Esophagus muscularis mucosa (tissue), 4 donors: ENCODE measurements around the gene DNAH2. TPM values are rescaled to one million over a fixed set of nuclear protein-coding genes. Genes with fewer than 3 reads are reported as not detected.

Experiments
- DNase-seq: peaks from one replicate; pipeline ENCODE4 v3.0.0-alpha.2; 2017; ENCODE audit errors: extremely low spot score
- H3K27ac ChIP-seq, 4 donors: fragments of 200-600 bp; sonication (generic); replicated peaks in 1 of 4; 1 replicate in 3 of 4; 2 replicates in 1 of 4; pipeline ENCODE4 v1.5.1; 2016 to 2019; ENCODE audit warnings: mild to moderate bottlenecking in 1 of 4
- H3K27me3 ChIP-seq, 4 donors: fragments of 200-600 bp; sonication (generic); one replicate each; pipeline versions ENCODE4 v1.5.1 to v1.6.0; 2016 to 2019
- H3K36me3 ChIP-seq, 4 donors: fragments of 200-600 bp; sonication (generic); one replicate each; pipeline ENCODE4 v1.5.1; 2016 to 2019
- H3K4me1 ChIP-seq, 4 donors: fragments of 200-600 bp; sonication (generic); one replicate each; pipeline ENCODE4 v1.5.1; 2016 to 2019
- H3K4me3 ChIP-seq, 4 donors: fragments of 200-600 bp; sonication (generic); 1 replicate in 2 of 4; 2 replicates in 2 of 4; pipeline ENCODE4 v1.5.1; 2016 to 2019; ENCODE audit warnings: mild to moderate bottlenecking in 4 of 4, moderate library complexity in 1 of 4
- H3K9me3 ChIP-seq, 4 donors: fragments of 200-600 bp; sonication (generic); 1 replicate in 3 of 4; 2 replicates in 1 of 4; pipeline ENCODE4 v1.5.1; 2016 to 2019
- EP300 ChIP-seq: sonication (generic); formaldehyde crosslinking; IDR thresholded peaks from one replicate; pipeline ENCODE4 v1.6.1; 2017; ENCODE audit warnings: antibody characterized with exemption
- POLR2A ChIP-seq: fragments of 450-650 bp; IDR thresholded peaks from one replicate; pipeline ENCODE4 v1.6.1; 2017; ENCODE audit warnings: antibody characterized with exemption, moderate library complexity, mild to moderate bottlenecking, low read depth
- POLR2AphosphoS5 ChIP-seq, 2 donors: sonication (generic); formaldehyde crosslinking; IDR thresholded peaks; one replicate each; pipeline ENCODE4 v1.6.1; 2017; ENCODE audit warnings: antibody characterized with exemption in 2 of 2
- WGBS: methylation state at CpG from one replicate; pipeline ENCODE4 v1.1.5; 2018; 5-methylcytosine and 5-hydroxymethylcytosine counted together
- intact Hi-C: fragments of 100-400 bp; cut with DNase I; formaldehyde crosslinking; loops from one replicate; pipeline ENCODE4 v1.15.1; 2023
- total RNA-seq, 4 donors: library from RNA; depleted of rRNA; stranded (reverse); fragments of >200 nt; gene quantifications; one replicate each; pipeline versions ENCODE4 v1.1.0 to v1.2.1, GENCODE V29; 2016
- TF ChIP-seq, protein P1 (sequence below), 3 experiments: fragments of 200-600 bp in 2 of 3; fragments of 450-650 bp in 1 of 3; sonication (generic) in 2 of 3; IDR thresholded peaks; one replicate each; pipeline ENCODE4 v1.5.1; 2017 to 2019; ENCODE audit warnings: antibody characterized with exemption in 3 of 3, mild to moderate bottlenecking in 2 of 3, moderate library complexity in 1 of 3

Gene DNAH2
- total RNA-seq, 4 donors from 2014 or later, result under 0.01 to 0.17 (median 0.06) TPM

DNA sequence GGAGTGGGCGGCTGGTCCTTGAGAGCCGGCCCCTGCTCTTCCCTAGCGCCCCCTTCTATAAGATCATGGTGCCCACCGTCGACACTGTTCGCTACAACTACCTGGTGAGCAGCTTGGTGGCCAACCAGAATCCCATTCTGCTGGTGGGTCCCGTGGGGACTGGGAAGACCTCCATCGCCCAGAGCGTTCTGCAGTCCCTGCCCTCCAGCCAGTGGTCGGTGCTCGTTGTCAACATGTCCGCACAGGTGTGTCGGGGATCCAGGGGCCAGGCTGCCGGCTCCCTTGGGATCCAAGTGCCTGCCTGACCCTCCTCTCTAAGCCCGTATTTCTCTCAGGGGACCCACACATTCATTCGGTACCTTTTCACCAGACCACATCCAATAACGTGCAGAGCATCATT is 75.1 kb downstream of the DNAH2 start:
- no peaks in the 10 kb centered on the region for H3K36me3 ChIP-seq
- TF ChIP-seq, protein P1, sequence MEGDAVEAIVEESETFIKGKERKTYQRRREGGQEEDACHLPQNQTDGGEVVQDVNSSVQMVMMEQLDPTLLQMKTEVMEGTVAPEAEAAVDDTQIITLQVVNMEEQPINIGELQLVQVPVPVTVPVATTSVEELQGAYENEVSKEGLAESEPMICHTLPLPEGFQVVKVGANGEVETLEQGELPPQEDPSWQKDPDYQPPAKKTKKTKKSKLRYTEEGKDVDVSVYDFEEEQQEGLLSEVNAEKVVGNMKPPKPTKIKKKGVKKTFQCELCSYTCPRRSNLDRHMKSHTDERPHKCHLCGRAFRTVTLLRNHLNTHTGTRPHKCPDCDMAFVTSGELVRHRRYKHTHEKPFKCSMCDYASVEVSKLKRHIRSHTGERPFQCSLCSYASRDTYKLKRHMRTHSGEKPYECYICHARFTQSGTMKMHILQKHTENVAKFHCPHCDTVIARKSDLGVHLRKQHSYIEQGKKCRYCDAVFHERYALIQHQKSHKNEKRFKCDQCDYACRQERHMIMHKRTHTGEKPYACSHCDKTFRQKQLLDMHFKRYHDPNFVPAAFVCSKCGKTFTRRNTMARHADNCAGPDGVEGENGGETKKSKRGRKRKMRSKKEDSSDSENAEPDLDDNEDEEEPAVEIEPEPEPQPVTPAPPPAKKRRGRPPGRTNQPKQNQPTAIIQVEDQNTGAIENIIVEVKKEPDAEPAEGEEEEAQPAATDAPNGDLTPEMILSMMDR (IDR thresholded peaks at IDR 0.05), result no peak
- TF ChIP-seq POLR2A, result no peak
- no peak for TF ChIP-seq EP300
- TF ChIP-seq POLR2AphosphoS5 (IDR thresholded peaks at IDR 0.05), result no peak
- H3K4me1 ChIP-seq, result no peaks in the 10 kb centered on the region
- no peak for DNase-seq
- no peaks in the 10 kb centered on the region for H3K9me3 ChIP-seq
- 89% methylated on average over 16 of the region's 17 CpGs for WGBS
- no peak overlapping the region for H3K4me3 ChIP-seq
- intact Hi-C loops, result no loop called here
- H3K27ac ChIP-seq, result no peak overlapping the region
- H3K27me3 ChIP-seq, result no peaks in the 10 kb centered on the region

DNA sequence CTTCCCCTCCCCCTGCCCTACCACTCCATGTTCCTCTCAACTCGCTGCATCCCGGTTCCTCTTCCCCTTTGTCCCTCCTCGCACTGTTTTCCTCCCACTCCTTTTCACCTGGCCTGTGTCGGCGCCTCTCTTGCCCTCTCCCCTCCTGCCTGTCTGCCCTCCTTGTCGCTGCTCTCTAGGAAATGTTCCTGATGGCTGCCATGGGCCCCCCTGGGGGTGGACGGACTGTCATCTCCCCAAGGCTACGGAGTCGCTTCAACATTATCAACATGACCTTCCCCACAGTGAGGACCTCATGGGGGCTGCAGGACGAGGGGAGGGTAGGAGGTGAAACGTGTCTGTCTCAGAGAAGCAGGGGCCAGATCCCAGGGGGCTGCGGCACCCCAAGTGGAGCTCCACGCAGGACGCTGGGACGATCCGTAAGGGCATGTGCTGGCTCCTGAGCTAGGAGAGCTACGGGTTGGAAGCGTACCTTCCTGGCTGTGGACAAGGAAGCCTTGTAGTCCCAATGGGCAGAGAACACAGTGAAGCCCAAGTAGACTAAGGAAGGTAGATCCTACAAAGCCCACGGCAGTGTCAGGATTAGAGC is 76.6 kb downstream of the DNAH2 start:
- Histone ChIP-seq H3K27ac (no peak overlapping the region), H3K36me3 (no peaks in the 10 kb centered on the region), H3K4me3 (no peak overlapping the region), H3K4me1 (no peaks in the 10 kb centered on the region), H3K9me3 (no peaks in the 10 kb centered on the region), H3K27me3 (peaks cover 0 to 10% (median 0%) of the 10 kb centered on the region in 4 donors)
- WGBS, result 62% methylated on average over 19 of the region's 19 CpGs
- intact Hi-C loops, result no loop called here
- no peak for DNase-seq
- no peak for TF ChIP-seq POLR2A
- TF ChIP-seq EP300, result no peak
- no peak for TF ChIP-seq POLR2AphosphoS5 (IDR thresholded peaks at IDR 0.05)
- TF ChIP-seq, protein P1 (IDR thresholded peaks at IDR 0.05), result no peak

GRCh38 chr17:7797976-7798375 is 80.4 kb downstream of the DNAH2 start:
- Histone ChIP-seq H3K27me3 (peaks cover 0 to 13% (median 0%) of the 10 kb centered on the region in 4 donors), H3K27ac (no peak overlapping the region), H3K4me1 (no peaks in the 10 kb centered on the region), H3K4me3 (no peak overlapping the region), H3K9me3 (no peaks in the 10 kb centered on the region), H3K36me3 (no peaks in the 10 kb centered on the region)
- intact Hi-C loops, result no loop called here
- TF ChIP-seq, protein P1 (IDR thresholded peaks at IDR 0.05), result no peak
- no peak for TF ChIP-seq POLR2AphosphoS5 (IDR thresholded peaks at IDR 0.05)
- TF ChIP-seq EP300, result no peak
- TF ChIP-seq POLR2A, result no peak
- no peak for DNase-seq
- WGBS, result 92% methylated on average over 13 of the region's 13 CpGs

DNA sequence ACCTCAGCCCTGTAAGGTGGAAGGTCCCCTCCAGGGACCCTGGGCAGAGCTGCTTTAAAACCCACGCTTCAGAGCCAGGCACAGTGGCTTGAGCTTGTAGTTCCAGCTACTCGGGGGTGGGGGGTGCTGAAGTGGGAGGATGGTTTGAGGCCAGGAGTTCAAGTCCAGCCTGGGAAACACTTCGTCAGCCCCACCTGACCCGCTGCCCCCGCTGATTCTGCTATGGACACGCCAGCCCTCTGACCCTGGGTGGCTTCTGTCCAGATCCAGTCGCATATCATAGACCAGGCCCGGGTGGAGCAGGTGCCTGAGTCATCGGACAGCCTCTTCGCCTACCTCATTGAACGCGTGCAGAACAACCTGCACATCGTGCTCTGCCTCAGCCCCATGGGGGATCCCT is 81.3 kb downstream of the DNAH2 start:
- WGBS, result 86% methylated on average over 11 of the region's 13 CpGs
- Histone ChIP-seq H3K4me1 (no peaks in the 10 kb centered on the region), H3K4me3 (no peak overlapping the region), H3K27ac (no peak overlapping the region), H3K27me3 (peaks cover 0 to 21% (median 0%) of the 10 kb centered on the region in 4 donors), H3K9me3 (no peaks in the 10 kb centered on the region), H3K36me3 (no peaks in the 10 kb centered on the region)
- no peak for TF ChIP-seq EP300
- no peak for TF ChIP-seq POLR2AphosphoS5 (IDR thresholded peaks at IDR 0.05)
- TF ChIP-seq, protein P1 (IDR thresholded peaks at IDR 0.05), result no peak
- TF ChIP-seq POLR2A, result no peak
- intact Hi-C loops, result no loop called here
- no peak for DNase-seq

- Histone ChIP-seq H3K27ac (no peak overlapping the region), H3K36me3 (no peaks in the 10 kb centered on the region), H3K9me3 (no peaks in the 10 kb centered on the region), H3K4me3 (no peak overlapping the region), H3K4me1 (no peaks in the 10 kb centered on the region), H3K27me3 (peaks cover 0 to 37% (median 0%) of the 10 kb centered on the region in 4 donors)
- 44% methylated on average over 13 of the region's 13 CpGs for WGBS
- DNase-seq, result no peak
- intact Hi-C loops, result no loop called here
- TF ChIP-seq, protein P1 (IDR thresholded peaks at IDR 0.05), result no peak
- TF ChIP-seq POLR2AphosphoS5 (IDR thresholded peaks at IDR 0.05) (no peak), EP300 (no peak), POLR2A (no peak)
These were observed 86.4 kb downstream of the DNAH2 start for GRCh38 chr17:7803981-7804380.
